Measurements from ENCODE around the gene UBE2H. TPM values are rescaled to one million over a fixed set of nuclear protein-coding genes. Genes with fewer than 3 reads are reported as not detected.

The UBE2H gene
- total RNA-seq, 1 donor from 2014 or later, result 68.5 TPM

DNA sequence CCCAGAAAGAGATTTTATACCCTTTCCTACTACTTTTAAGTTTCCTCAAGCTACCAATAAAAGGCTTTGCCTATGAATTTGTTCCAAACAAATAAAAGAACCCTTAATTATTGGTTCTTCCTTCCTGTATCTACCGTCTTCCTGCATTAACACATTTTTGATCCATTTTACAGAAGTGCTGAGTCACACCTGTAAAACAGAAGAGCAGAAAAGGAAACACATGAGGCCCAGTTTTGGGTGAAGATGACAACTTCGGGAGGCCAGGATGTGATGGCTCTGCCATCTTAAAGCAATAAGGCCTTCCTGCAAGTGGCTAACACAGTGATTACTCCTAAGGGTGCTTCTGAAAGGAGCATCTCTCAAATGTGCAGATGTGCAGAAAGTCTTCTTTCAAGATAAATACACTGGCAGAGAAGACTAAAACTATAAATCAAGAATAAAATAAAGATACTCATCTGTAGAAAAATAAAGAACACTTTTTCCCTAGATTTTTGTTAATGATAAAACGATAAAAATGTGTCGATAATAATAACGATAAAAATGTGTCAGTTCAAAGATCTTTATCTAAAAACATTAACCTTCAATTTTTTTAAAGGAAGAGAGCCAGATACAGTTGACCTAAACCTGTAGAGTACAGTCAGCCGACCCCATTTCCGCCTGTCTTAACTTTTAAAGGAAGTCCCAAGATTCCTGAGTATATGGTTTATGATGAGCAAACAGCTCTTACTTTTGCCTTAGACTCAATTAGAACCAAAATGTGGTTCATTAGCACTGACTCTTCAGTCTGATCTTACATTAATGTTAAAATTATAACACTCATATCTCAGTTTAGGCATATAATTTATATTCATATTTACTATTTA is 108.6 kb downstream of the UBE2H start:
- H3K4me1 ChIP-seq, result peaks cover 55% of the 10 kb centered on the region
- no peaks in the 10 kb centered on the region for H3K36me3 ChIP-seq
- no peak for DNase-seq (ENCODE audit: extremely low spot score in 2 of 2)
- H3K27ac ChIP-seq, result no peak overlapping the region
- no peak overlapping the region for H3K4me3 ChIP-seq
- H3K27me3 ChIP-seq, result no peaks in the 10 kb centered on the region
- intact Hi-C loops (cut with DNase I), result no loop called here
- no peaks in the 10 kb centered on the region for H3K9me3 ChIP-seq
- TF ChIP-seq POLR2A (IDR thresholded peaks at IDR 0.05) (no peak), CTCF (IDR thresholded peaks at IDR 0.05) (no peak), POLR2AphosphoS5 (IDR thresholded peaks at IDR 0.05; ENCODE audit: insufficient read depth in 1 of 2, low read depth in 1 of 2) (no peak)

- no peaks in the 10 kb centered on the region for H3K27me3 ChIP-seq
- H3K9me3 ChIP-seq, result no peaks in the 10 kb centered on the region
- H3K4me1 ChIP-seq, result peaks cover 54% of the 10 kb centered on the region
- H3K27ac ChIP-seq, result no peak overlapping the region
- intact Hi-C loops (cut with DNase I), result no loop called here
- no peak for DNase-seq (ENCODE audit: extremely low spot score in 2 of 2)
- TF ChIP-seq POLR2A (IDR thresholded peaks at IDR 0.05) (no peak), POLR2AphosphoS5 (IDR thresholded peaks at IDR 0.05; ENCODE audit: insufficient read depth in 1 of 2, low read depth in 1 of 2) (no peak), CTCF (IDR thresholded peaks at IDR 0.05) (no peak)
- H3K36me3 ChIP-seq, result no peaks in the 10 kb centered on the region
- no peak overlapping the region for H3K4me3 ChIP-seq
These were observed 109.3 kb downstream of the UBE2H start for GRCh38 chr7:129843365-129843898.

- Histone ChIP-seq H3K4me1 (peaks cover 49% of the 10 kb centered on the region), H3K9me3 (no peaks in the 10 kb centered on the region), H3K27ac (no peak overlapping the region), H3K36me3 (no peaks in the 10 kb centered on the region), H3K4me3 (no peak overlapping the region), H3K27me3 (no peaks in the 10 kb centered on the region)
- TF ChIP-seq POLR2AphosphoS5 (IDR thresholded peaks at IDR 0.05; ENCODE audit: insufficient read depth in 1 of 2, low read depth in 1 of 2) (no peak), CTCF (IDR thresholded peaks at IDR 0.05) (no peak), POLR2A (IDR thresholded peaks at IDR 0.05) (no peak)
- peak in 1 of 2 donors; percentile 13 for DNase-seq (ENCODE audit: extremely low spot score in 2 of 2)
- intact Hi-C loops (cut with DNase I), result no loop called here
These were observed 111.3 kb downstream of the UBE2H start for GRCh38 chr7:129841465-129841864.

- H3K36me3 ChIP-seq, result no peaks in the 10 kb centered on the region
- TF ChIP-seq POLR2AphosphoS5 (IDR thresholded peaks at IDR 0.05; ENCODE audit: insufficient read depth in 1 of 2, low read depth in 1 of 2), result no peak
- H3K27ac ChIP-seq, result no peak overlapping the region
- H3K27me3 ChIP-seq, result no peaks in the 10 kb centered on the region
- no peak overlapping the region for H3K4me3 ChIP-seq
- H3K9me3 ChIP-seq, result no peaks in the 10 kb centered on the region
- peaks cover 44% of the 10 kb centered on the region for H3K4me1 ChIP-seq
- peak in 1 of 2 donors; percentile 22 for DNase-seq (ENCODE audit: extremely low spot score in 2 of 2)
- intact Hi-C loops (cut with DNase I), result no loop called here
These were observed 112.0 kb downstream of the UBE2H start for GRCh38 chr7:129840757-129841156.

DNA sequence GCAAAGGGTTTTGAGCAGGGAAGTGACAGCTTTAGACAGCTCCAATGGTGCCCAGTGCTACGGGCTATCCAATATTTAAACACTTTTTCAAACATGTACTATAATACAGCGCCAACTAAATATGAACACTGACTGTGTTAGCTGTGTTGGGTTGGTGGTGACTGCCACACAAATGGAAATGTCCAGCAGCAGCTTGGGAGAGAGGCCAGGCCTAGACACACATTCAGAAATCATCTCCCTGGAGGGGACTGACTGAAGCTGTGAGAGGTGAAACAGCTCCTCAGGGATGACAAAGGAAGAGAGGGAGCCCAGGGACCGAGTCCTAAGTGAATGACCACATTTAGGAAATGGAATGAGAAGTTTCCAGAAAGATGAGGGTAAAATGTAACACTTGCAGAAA is 115.8 kb downstream of the UBE2H start:
- H3K36me3 ChIP-seq, result peaks cover 0 to 9% of the 10 kb centered on the region in 2 donors
- TF ChIP-seq CTCF (IDR thresholded peaks at IDR 0.05), result no peak
- TF ChIP-seq POLR2A (IDR thresholded peaks at IDR 0.05), result no peak
- TF ChIP-seq POLR2AphosphoS5 (IDR thresholded peaks at IDR 0.05; ENCODE audit: insufficient read depth in 1 of 2, low read depth in 1 of 2), result no peak
- peaks cover 16% of the 10 kb centered on the region for H3K4me1 ChIP-seq
- H3K27me3 ChIP-seq, result no peaks in the 10 kb centered on the region
- no peaks in the 10 kb centered on the region for H3K9me3 ChIP-seq
- DNase-seq (ENCODE audit: extremely low spot score in 2 of 2), result peak in 1 of 2 donors; percentile 52
- intact Hi-C loops (cut with DNase I), result no loop called here
- no peak overlapping the region for H3K4me3 ChIP-seq
- H3K27ac ChIP-seq, result no peak overlapping the region
